ENCODE measurements around the gene LPAR3. TPM values are rescaled to one million over a fixed set of nuclear protein-coding genes. Genes with fewer than 3 reads are reported as not detected.

The LPAR3 gene
- total and polyA plus RNA-seq, 2 experiments from 2014 or later = 10.4 to 36.9 TPM

DNA sequence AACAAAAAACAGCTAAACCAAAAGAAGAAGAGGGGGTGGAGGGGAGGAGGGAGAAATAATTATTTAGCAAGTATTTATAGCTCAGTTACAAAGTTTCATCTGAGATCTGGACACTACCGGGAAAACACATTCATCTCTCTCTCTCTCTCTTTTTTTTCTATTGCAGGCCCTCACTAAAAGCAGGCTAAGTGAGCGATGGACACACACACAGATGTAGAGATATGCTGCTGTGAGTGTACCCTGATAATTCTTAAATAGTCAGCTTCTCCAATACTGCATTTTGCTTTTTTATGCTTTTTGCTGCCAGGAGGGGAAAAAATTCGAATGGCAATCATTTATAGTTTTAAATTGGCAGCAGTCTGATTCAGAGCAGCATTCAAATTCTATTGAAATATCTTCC lies 65.0 kb downstream of the LPAR3 start:
- no peaks in the 10 kb centered on the region; the same call in 1 of the 2 replicates for H4K20me1 ChIP-seq (replicated peaks; ENCODE audit: insufficient read depth)

GRCh38 chr1:84827555-84827954 lies 65.5 kb downstream of the LPAR3 start:
- Histone ChIP-seq H3F3A (replicated peaks; ENCODE audit: low read depth) (no peaks in the 10 kb centered on the region), H2AFZ (no peak overlapping the region), H3K79me2 (replicated peaks; ENCODE audit: insufficient read depth) (no peaks in the 10 kb centered on the region; the same call in 1 of the 2 replicates), H3K4me2 (no peak overlapping the region), H4K20me1 (replicated peaks; ENCODE audit: insufficient read depth) (no peaks in the 10 kb centered on the region; the same call in 1 of the 2 replicates), H3K27me3 (ENCODE audit: insufficient read depth) (no peaks in the 10 kb centered on the region), H3K9me2 (ENCODE audit: insufficient read depth) (0 out of 2 replicates have a peak, but pooled peaks cover 6% of the 10 kb centered on the region), H3K4me1 (ENCODE audit: insufficient read depth) (peaks cover 14% of the 10 kb centered on the region), H3K36me3 (ENCODE audit: insufficient read depth) (no peaks in the 10 kb centered on the region), H3K27ac (ENCODE audit: low read depth) (no peak overlapping the region), H3K4me3 (no peak overlapping the region)
- no peak for TF ChIP-seq NANOG (IDR thresholded peaks at IDR 0.05; ENCODE audit: borderline replicate concordance)
- TF ChIP-seq ZNF331 (CRISPR knock-in tag; IDR thresholded peaks at IDR 0.05; ENCODE audit: low read depth) = no peak
- TF ChIP-seq ZNF114 (CRISPR knock-in tag; IDR thresholded peaks at IDR 0.05) = no peak
- TF ChIP-seq, protein P1, sequence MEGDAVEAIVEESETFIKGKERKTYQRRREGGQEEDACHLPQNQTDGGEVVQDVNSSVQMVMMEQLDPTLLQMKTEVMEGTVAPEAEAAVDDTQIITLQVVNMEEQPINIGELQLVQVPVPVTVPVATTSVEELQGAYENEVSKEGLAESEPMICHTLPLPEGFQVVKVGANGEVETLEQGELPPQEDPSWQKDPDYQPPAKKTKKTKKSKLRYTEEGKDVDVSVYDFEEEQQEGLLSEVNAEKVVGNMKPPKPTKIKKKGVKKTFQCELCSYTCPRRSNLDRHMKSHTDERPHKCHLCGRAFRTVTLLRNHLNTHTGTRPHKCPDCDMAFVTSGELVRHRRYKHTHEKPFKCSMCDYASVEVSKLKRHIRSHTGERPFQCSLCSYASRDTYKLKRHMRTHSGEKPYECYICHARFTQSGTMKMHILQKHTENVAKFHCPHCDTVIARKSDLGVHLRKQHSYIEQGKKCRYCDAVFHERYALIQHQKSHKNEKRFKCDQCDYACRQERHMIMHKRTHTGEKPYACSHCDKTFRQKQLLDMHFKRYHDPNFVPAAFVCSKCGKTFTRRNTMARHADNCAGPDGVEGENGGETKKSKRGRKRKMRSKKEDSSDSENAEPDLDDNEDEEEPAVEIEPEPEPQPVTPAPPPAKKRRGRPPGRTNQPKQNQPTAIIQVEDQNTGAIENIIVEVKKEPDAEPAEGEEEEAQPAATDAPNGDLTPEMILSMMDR (conservative IDR thresholded peaks at IDR 0.05; ENCODE audit: low read depth in 2 of 2) = no peak
- TF ChIP-seq CREB1 (CRISPR knock-in tag; IDR thresholded peaks at IDR 0.05; ENCODE audit: low read depth) = no peak
- no peak for TF ChIP-seq EZH2phosphoT487 (IDR thresholded peaks at IDR 0.05; ENCODE audit: unreplicated experiment)
- TF ChIP-seq REST (IDR thresholded peaks at IDR 0.05; ENCODE audit: unreplicated experiment) = no peak
- TF ChIP-seq EZH2 (IDR thresholded peaks at IDR 0.05; ENCODE audit: low read depth, unreplicated experiment) = no peak
- no peak for TF ChIP-seq JUNB (IDR thresholded peaks at IDR 0.05; ENCODE audit: unreplicated experiment)
- no peaks in the 10 kb centered on the region; the same call in 2 of the 3 replicates for H3K36me3 Mint-ChIP-seq (ENCODE audit: low read depth)
- no peaks in the 10 kb centered on the region for H3K9me3 Mint-ChIP-seq
- peaks cover 3% of the 10 kb centered on the region for H3K27me3 Mint-ChIP-seq (ENCODE audit: insufficient read depth, low read depth, poor library complexity)
- peaks cover 10% of the 10 kb centered on the region for H3K4me1 Mint-ChIP-seq
- ATAC-seq (no peak), DNase-seq (ENCODE audit: low spot score) (no peak)
- H3K4me3 Mint-ChIP-seq = no peak overlapping the region
- no peak overlapping the region for H3K27ac Mint-ChIP-seq

More for the DNA sequence above, 65.0 kb downstream of the LPAR3 start:
- no peaks in the 10 kb centered on the region; the same call in 2 of the 3 replicates for H3K36me3 Mint-ChIP-seq (ENCODE audit: low read depth)
- H3F3A ChIP-seq (replicated peaks; ENCODE audit: low read depth) = no peaks in the 10 kb centered on the region
- H3K9me3 Mint-ChIP-seq = no peaks in the 10 kb centered on the region
- H3K4me1 ChIP-seq (ENCODE audit: insufficient read depth) = peaks cover 10% of the 10 kb centered on the region
- H3K4me2 ChIP-seq = no peak overlapping the region
- peaks cover 3% of the 10 kb centered on the region for H3K27me3 Mint-ChIP-seq (ENCODE audit: insufficient read depth, low read depth, poor library complexity)
- H3K9me2 ChIP-seq (ENCODE audit: insufficient read depth) = 0 out of 2 replicates have a peak, but pooled peaks cover 6% of the 10 kb centered on the region
- no peak overlapping the region for H3K27ac Mint-ChIP-seq
- no peaks in the 10 kb centered on the region; the same call in 1 of the 2 replicates for H3K79me2 ChIP-seq (replicated peaks; ENCODE audit: insufficient read depth)
- H2AFZ ChIP-seq = no peak overlapping the region
- no peak for DNase-seq (ENCODE audit: low spot score)
- H3K4me3 Mint-ChIP-seq = no peak overlapping the region
- no peaks in the 10 kb centered on the region for H3K27me3 ChIP-seq (ENCODE audit: insufficient read depth)
- H3K27ac ChIP-seq (ENCODE audit: low read depth) = 0 out of 2 replicates have a peak overlapping the region, but pooled peaks have one; percentile 55
- H3K4me3 ChIP-seq = no peak overlapping the region
- no peak for ATAC-seq
- H3K36me3 ChIP-seq (ENCODE audit: insufficient read depth) = no peaks in the 10 kb centered on the region
- TF ChIP-seq POLR2AphosphoS5 (IDR thresholded peaks at IDR 0.05; ENCODE audit: low read depth) (no peak), ZNF331 (CRISPR knock-in tag; IDR thresholded peaks at IDR 0.05; ENCODE audit: low read depth) (no peak), EZH2phosphoT487 (IDR thresholded peaks at IDR 0.05; ENCODE audit: unreplicated experiment) (no peak), STAT1 (IDR thresholded peaks at IDR 0.05; ENCODE audit: unreplicated experiment) (no peak), CREB1 (CRISPR knock-in tag; IDR thresholded peaks at IDR 0.05; ENCODE audit: low read depth) (no peak), EZH2 (IDR thresholded peaks at IDR 0.05; ENCODE audit: low read depth, unreplicated experiment) (no peak), NANOG (IDR thresholded peaks at IDR 0.05; ENCODE audit: borderline replicate concordance) (no peak)
- TF ChIP-seq, protein P1 (conservative IDR thresholded peaks at IDR 0.05; ENCODE audit: low read depth in 2 of 2) = no peak
- TF ChIP-seq, protein P2, sequence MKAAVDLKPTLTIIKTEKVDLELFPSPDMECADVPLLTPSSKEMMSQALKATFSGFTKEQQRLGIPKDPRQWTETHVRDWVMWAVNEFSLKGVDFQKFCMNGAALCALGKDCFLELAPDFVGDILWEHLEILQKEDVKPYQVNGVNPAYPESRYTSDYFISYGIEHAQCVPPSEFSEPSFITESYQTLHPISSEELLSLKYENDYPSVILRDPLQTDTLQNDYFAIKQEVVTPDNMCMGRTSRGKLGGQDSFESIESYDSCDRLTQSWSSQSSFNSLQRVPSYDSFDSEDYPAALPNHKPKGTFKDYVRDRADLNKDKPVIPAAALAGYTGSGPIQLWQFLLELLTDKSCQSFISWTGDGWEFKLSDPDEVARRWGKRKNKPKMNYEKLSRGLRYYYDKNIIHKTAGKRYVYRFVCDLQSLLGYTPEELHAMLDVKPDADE (IDR thresholded peaks at IDR 0.05) = no peak
- peaks cover 7% of the 10 kb centered on the region; the same call in 2 of the 3 replicates for H3K4me1 Mint-ChIP-seq

All from GM23338 (cell line).